Activated CD8-positive, alpha-beta T cell treated with anti-CD3 and anti-CD28 coated beads for 36 hours (primary cell): ENCODE results near the gene LAMC3. TPM values are rescaled to one million over a fixed set of nuclear protein-coding genes. Genes with fewer than 3 reads are reported as not detected.

Experiments
- ATAC-seq: fragments of 200-7000 bp; cut with Tn5 transposase; one replicate; pipeline ENCODE4 v1.10.0; 2021; ENCODE audit warnings: mild to moderate bottlenecking, moderate library complexity
- CTCF ChIA-PET: fragments of 350-600 bp; sonication (Branson Sonifier 250); formaldehyde crosslinking; loops from one replicate; lab custom pipeline; 2021; ENCODE audit warnings: antibody characterized with exemption; lab: Charles Lee
- POLR2A ChIA-PET: fragments of 350-600 bp; sonication (Branson Sonifier 250); formaldehyde crosslinking; loops from one replicate; lab custom pipeline; 2021; ENCODE audit warnings: antibody characterized with exemption; lab: Charles Lee
- DNase-seq: peaks from one replicate; pipeline ENCODE4 v3.0.0-alpha.2; 2020
- H3K27ac Mint-ChIP-seq: one replicate; pipeline ENCODE4 v1.8.0; 2021; ENCODE audit warnings: mild to moderate bottlenecking, mixed read lengths
- H3K27me3 Mint-ChIP-seq: one replicate; pipeline ENCODE4 v1.8.0; 2021; ENCODE audit warnings: mixed read lengths
- H3K36me3 Mint-ChIP-seq: one replicate; pipeline ENCODE4 v1.8.0; 2021; ENCODE audit warnings: low read depth, mixed read lengths
- H3K4me1 Mint-ChIP-seq: one replicate; pipeline ENCODE4 v1.8.0; 2021; ENCODE audit warnings: low read depth, mixed read lengths
- H3K4me3 Mint-ChIP-seq: one replicate; pipeline ENCODE4 v1.8.0; 2021; ENCODE audit warnings: mild to moderate bottlenecking, moderate library complexity, mixed read lengths
- H3K9me3 Mint-ChIP-seq: one replicate; pipeline ENCODE4 v1.8.0; 2021; ENCODE audit warnings: mixed read lengths
- CTCF ChIP-seq: fragments of 200-600 bp; IDR thresholded peaks from one replicate; pipeline ENCODE4 v1.8.0; 2022; ENCODE audit warnings: antibody characterized with exemption, mild to moderate bottlenecking
- intact Hi-C: fragments of 100-400 bp; cut with micrococcal nuclease; formaldehyde crosslinking; loops from one replicate; pipeline ENCODE4 v1.10.0; 2022
- total RNA-seq, 2 experiments: library from RNA; stranded (reverse); gene quantifications; one replicate each; pipeline ENCODE4 v1.2.3, GENCODE V29; 2021

Gene LAMC3
- total RNA-seq, 2 experiments from 2014 or later: 0.09 to 0.43 TPM

DNA sequence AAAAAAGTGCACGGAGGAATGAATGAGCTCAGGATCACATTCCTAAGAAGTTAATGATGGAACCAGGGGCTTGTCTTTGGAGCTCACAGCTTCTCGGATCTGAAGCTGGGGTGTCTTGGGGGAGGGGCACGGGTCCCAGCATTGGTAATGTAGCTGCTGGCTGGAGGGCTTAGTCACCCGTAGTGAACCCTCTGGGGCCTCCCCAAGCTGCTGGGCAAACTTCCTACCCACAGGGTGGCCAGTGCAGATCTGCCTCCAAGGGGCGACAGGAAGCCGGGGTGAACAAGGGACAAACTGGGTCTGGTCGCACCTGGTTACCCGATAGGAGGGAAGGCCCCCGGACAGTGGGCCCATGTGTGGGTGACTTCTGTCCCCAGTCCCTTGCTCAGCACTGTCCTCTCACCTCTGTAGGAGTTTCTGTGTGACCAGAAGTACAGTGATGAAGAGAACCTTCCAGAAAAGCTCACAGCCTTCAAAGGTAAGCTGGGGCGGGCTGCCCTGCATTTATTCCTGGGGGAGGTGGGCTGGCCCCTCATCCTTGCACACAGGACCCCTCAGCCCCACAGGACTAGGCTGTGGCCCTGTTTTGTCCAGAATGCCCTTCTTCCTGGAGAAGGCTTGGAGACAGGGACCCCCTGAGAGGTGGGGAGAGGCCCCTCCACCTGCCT is 102.3 kb downstream of the LAMC3 start:
- intact Hi-C loops: no loop called here
- ChIA-PET POLR2A (no interaction called here), CTCF (interaction anchor here (1.3 kb wide), 1 partner anchor 54 kb away, joined by 3 read pairs; no protein-coding TSS in a partner anchor)
- no peak for ATAC-seq
- no peaks in the 10 kb centered on the region for H3K36me3 Mint-ChIP-seq
- H3K4me3 Mint-ChIP-seq: no peak overlapping the region
- no peak for TF ChIP-seq CTCF
- H3K9me3 Mint-ChIP-seq: no peaks in the 10 kb centered on the region
- no peaks in the 10 kb centered on the region for H3K27me3 Mint-ChIP-seq
- no peak for DNase-seq
- H3K4me1 Mint-ChIP-seq: no peaks in the 10 kb centered on the region
- H3K27ac Mint-ChIP-seq: no peak overlapping the region

DNA sequence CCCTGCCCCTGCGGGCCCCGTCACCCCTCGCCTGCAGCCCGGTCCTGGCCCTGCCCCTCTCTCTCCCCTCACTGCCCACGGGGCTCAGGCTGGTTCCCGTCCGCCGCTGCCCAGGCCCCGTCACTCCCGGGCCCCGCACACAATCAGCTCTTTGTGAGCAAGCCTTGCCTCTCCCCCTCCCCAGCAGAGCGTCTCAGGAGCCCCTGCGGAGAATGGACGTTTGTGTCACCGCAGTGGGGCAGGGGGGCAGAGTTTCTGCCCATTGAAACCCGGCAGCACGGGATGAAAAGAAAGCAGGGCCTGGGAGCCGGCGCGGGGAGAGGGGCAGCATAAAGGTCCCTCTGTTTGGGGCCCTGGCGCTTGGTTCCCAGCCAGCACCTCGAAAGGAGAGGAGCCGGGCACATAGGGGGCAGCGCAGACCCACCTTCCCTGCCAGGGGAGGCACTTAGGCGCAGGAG is 102.9 kb downstream of the LAMC3 start:
- POLR2A ChIA-PET: no interaction called here

DNA sequence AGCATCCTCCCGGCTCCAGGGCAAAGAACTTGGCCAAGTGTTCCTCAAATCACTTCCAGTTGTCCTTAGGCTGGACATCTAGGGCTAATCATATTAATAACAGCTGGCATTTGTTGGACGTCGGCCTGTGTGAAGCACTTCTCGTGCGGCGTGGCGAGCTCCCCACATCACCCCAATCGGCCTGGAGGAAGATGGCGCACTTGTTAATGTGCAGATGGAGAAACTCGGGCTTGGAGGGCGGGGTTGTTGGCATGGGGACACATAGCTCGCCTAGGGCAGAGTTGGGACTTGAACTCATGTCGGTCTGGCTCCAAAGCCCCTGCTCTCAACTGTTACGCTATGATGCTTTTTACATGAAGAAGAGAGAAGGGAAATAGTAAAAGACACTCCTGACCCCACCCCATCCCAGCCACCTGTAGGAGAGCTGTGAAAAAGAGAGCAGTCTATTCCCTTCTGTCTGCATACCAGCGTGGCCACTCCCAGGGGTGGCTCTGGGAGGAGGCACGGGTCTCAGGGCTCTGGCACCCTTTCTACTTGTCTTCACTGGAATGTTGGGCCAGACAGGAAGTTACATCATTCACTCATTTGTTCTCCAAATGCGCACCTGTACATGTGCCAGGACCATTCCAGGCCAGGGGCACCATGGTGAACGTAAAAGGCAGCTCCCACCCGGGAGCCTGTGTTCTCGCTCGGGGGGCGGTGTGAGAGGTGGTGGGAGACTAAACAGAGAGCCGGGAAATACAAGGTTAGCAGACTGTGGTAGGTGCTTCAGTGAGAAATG is 103.6 kb downstream of the LAMC3 start:
- Mint-ChIP-seq H3K27me3 (no peaks in the 10 kb centered on the region), H3K9me3 (no peaks in the 10 kb centered on the region), H3K36me3 (no peaks in the 10 kb centered on the region), H3K4me1 (no peaks in the 10 kb centered on the region), H3K4me3 (no peak overlapping the region), H3K27ac (no peak overlapping the region)
- TF ChIP-seq CTCF: no peak
- ChIA-PET CTCF (interaction anchor here (1.3 kb wide), 1 partner anchor 55 kb away, joined by 3 read pairs; no protein-coding TSS in a partner anchor), POLR2A (interaction anchor here (0.7 kb wide), 1 partner anchor 9 kb away, joined by 3 read pairs; no protein-coding TSS in a partner anchor)
- DNase-seq (no peak), ATAC-seq (no peak)
- intact Hi-C loops: no loop called here

More for the DNA sequence above, 102.9 kb downstream of the LAMC3 start:
- Mint-ChIP-seq H3K27me3 (no peaks in the 10 kb centered on the region), H3K36me3 (no peaks in the 10 kb centered on the region), H3K9me3 (no peaks in the 10 kb centered on the region), H3K27ac (no peak overlapping the region), H3K4me1 (no peaks in the 10 kb centered on the region), H3K4me3 (no peak overlapping the region)
- no peak for TF ChIP-seq CTCF
- CTCF ChIA-PET: interaction anchor here (1.3 kb wide), 1 partner anchor 54 kb away, joined by 3 read pairs; no protein-coding TSS in a partner anchor
- intact Hi-C loops: no loop called here
- ATAC-seq: no peak
- no peak for DNase-seq

- Mint-ChIP-seq H3K9me3 (no peaks in the 10 kb centered on the region), H3K36me3 (no peaks in the 10 kb centered on the region), H3K4me3 (no peak overlapping the region), H3K4me1 (no peaks in the 10 kb centered on the region), H3K27ac (no peak overlapping the region), H3K27me3 (peaks cover 2% of the 10 kb centered on the region)
- no peak for TF ChIP-seq CTCF
- ATAC-seq: no peak
- POLR2A ChIA-PET: interaction anchor here (0.7 kb wide), 1 partner anchor 8 kb away, joined by 3 read pairs; no protein-coding TSS in a partner anchor
- CTCF ChIA-PET: no interaction called here
- intact Hi-C loops: no loop called here
- DNase-seq: no peak
Measured at GRCh38 chr9:131113655-131114054, 104.7 kb downstream of the LAMC3 start.
